SK-N-SH treated with all-trans-retinoic acid at 6 μM for 48 hours (cell line): ENCODE measurements around the gene MSMO1.

Experiments
- BACH2 ChIP-seq: fragments of 250-450 bp; sonication (Bioruptor Pico); IDR thresholded peaks from 2 replicates; pipeline ENCODE4 v1.9.0; 2021; ENCODE audit warnings: mild to moderate bottlenecking, borderline replicate concordance
- RARB ChIP-seq: fragments of 250-450 bp; sonication (Bioruptor Pico); IDR thresholded peaks from 2 replicates; pipeline ENCODE4 v1.8.0; 2021; ENCODE audit warnings: mild to moderate bottlenecking, moderate library complexity
- ZC3H10 ChIP-seq: fragments of 250-450 bp; sonication (Bioruptor Pico); IDR thresholded peaks from 2 replicates; pipeline ENCODE4 v1.5.1; 2021; ENCODE audit warnings: mild to moderate bottlenecking, moderate library complexity
- ZNF565 ChIP-seq: fragments of 450-650 bp; formaldehyde crosslinking; conservative IDR thresholded peaks from 2 replicates; pipeline ENCODE4 v1.5.0; 2020; ENCODE audit warnings: low read depth, mild to moderate bottlenecking, moderate library complexity
- ZNF8 ChIP-seq: fragments of 450-650 bp; formaldehyde crosslinking; IDR thresholded peaks from 2 replicates; pipeline ENCODE4 v1.5.0; 2020; ENCODE audit warnings: mild to moderate bottlenecking, moderate library complexity

- TF ChIP-seq RARB, result no peak
- no peak for TF ChIP-seq ZC3H10 (CRISPR knock-in tag)
- no peak for TF ChIP-seq ZNF8 (CRISPR knock-in tag)
- TF ChIP-seq ZNF565 (CRISPR knock-in tag), result no peak
- no peak for TF ChIP-seq BACH2 (CRISPR knock-in tag)
These were observed 25.6 kb upstream of the MSMO1 start for GRCh38 chr4:165301833-165302232.
